Memory B cell (primary cell): ENCODE data around the gene ASF1A.
A peak's percentile ranks its signal among the peaks of the same experiment; 100 is the strongest.

Experiments used
- ATAC-seq: fragments of 150-1000 bp; cut with Tn5 transposase; 2 replicates; pipeline ENCODE4 v1.10.0; 2021; ENCODE audit warnings: low read depth, mild to moderate bottlenecking, moderate library complexity
- DNase-seq, 2 donors: peaks; one replicate each; pipeline ENCODE4 v3.0.0; 2022; ENCODE audit warnings: low spot score in 2 of 2
- H3K27ac Mint-ChIP-seq: one replicate; pipeline ENCODE4 v1.8.0; 2022; ENCODE audit warnings: mild to moderate bottlenecking, moderate library complexity, mixed read lengths
- H3K27me3 Mint-ChIP-seq: one replicate; pipeline ENCODE4 v1.8.0; 2022; ENCODE audit warnings: mixed read lengths
- H3K36me3 Mint-ChIP-seq: one replicate; pipeline ENCODE4 v1.8.0; 2022; ENCODE audit warnings: mild to moderate bottlenecking, mixed read lengths
- H3K4me1 Mint-ChIP-seq: one replicate; pipeline ENCODE4 v1.8.0; 2022; ENCODE audit warnings: mixed read lengths
- H3K4me3 Mint-ChIP-seq: one replicate; pipeline ENCODE4 v1.8.0; 2022; ENCODE audit warnings: mild to moderate bottlenecking, moderate library complexity, mixed read lengths
- H3K9me3 Mint-ChIP-seq: one replicate; pipeline ENCODE4 v1.8.0; 2022; ENCODE audit warnings: mixed read lengths

The ASF1A gene

GRCh38 chr6:118893064-118893806 is 717 bp upstream of the ASF1A start:
- no peaks in the 10 kb centered on the region for H3K9me3 Mint-ChIP-seq
- H3K4me1 Mint-ChIP-seq = peaks cover 43% of the 10 kb centered on the region
- peak in 1 of 2 donors; percentile 59 for DNase-seq
- H3K36me3 Mint-ChIP-seq = peaks cover 2% of the 10 kb centered on the region
- H3K4me3 Mint-ChIP-seq = peak overlapping the region; percentile 100
- peak; percentile 36 for ATAC-seq
- peak overlapping the region; percentile 97 for H3K27ac Mint-ChIP-seq
- H3K27me3 Mint-ChIP-seq = no peaks in the 10 kb centered on the region

GRCh38 chr6:118894425-118895260 is 691 bp downstream of the ASF1A start:
- ATAC-seq (peak; percentile 55), DNase-seq (peak; percentile 69 to 73)
- Mint-ChIP-seq H3K9me3 (no peaks in the 10 kb centered on the region), H3K27me3 (no peaks in the 10 kb centered on the region), H3K36me3 (peaks cover 7% of the 10 kb centered on the region), H3K4me1 (peaks cover 44% of the 10 kb centered on the region), H3K4me3 (peak overlapping the region; percentile 100), H3K27ac (peak overlapping the region; percentile 97)

GRCh38 chr6:118895261-118895560 is 1.3 kb downstream of the ASF1A start:
- peaks cover 46% of the 10 kb centered on the region for H3K4me1 Mint-ChIP-seq
- H3K9me3 Mint-ChIP-seq = no peaks in the 10 kb centered on the region
- peak overlapping the region; percentile 78 for H3K4me3 Mint-ChIP-seq
- H3K27ac Mint-ChIP-seq = peak overlapping the region; percentile 97
- DNase-seq (no peak), ATAC-seq (no peak)
- H3K36me3 Mint-ChIP-seq = peaks cover 7% of the 10 kb centered on the region
- H3K27me3 Mint-ChIP-seq = no peaks in the 10 kb centered on the region

- no peak for DNase-seq
- peaks cover 7% of the 10 kb centered on the region for H3K36me3 Mint-ChIP-seq
- H3K27ac Mint-ChIP-seq = no peak overlapping the region
- peaks cover 48% of the 10 kb centered on the region for H3K4me1 Mint-ChIP-seq
- H3K27me3 Mint-ChIP-seq = no peaks in the 10 kb centered on the region
- ATAC-seq = no peak
- no peaks in the 10 kb centered on the region for H3K9me3 Mint-ChIP-seq
- H3K4me3 Mint-ChIP-seq = peak overlapping the region; percentile 34
Measured at GRCh38 chr6:118895859-118896258, 1.9 kb downstream of the ASF1A start.

- no peak for ATAC-seq
- Mint-ChIP-seq H3K27ac (no peak overlapping the region), H3K4me1 (peaks cover 46% of the 10 kb centered on the region), H3K9me3 (no peaks in the 10 kb centered on the region), H3K4me3 (peak overlapping the region; percentile 34), H3K27me3 (no peaks in the 10 kb centered on the region), H3K36me3 (peaks cover 5% of the 10 kb centered on the region)
- DNase-seq = no peak
Measured at GRCh38 chr6:118896339-118897136, 2.6 kb downstream of the ASF1A start.

- peaks cover 41% of the 10 kb centered on the region for H3K4me1 Mint-ChIP-seq
- no peaks in the 10 kb centered on the region for H3K27me3 Mint-ChIP-seq
- no peak for ATAC-seq
- H3K4me3 Mint-ChIP-seq = no peak overlapping the region
- DNase-seq = no peak
- peaks cover 7% of the 10 kb centered on the region for H3K36me3 Mint-ChIP-seq
- H3K9me3 Mint-ChIP-seq = no peaks in the 10 kb centered on the region
- no peak overlapping the region for H3K27ac Mint-ChIP-seq
Measured at GRCh38 chr6:118897386-118897785, 3.4 kb downstream of the ASF1A start.

- no peaks in the 10 kb centered on the region for H3K27me3 Mint-ChIP-seq
- H3K27ac Mint-ChIP-seq = peak overlapping the region; percentile 69
- H3K9me3 Mint-ChIP-seq = no peaks in the 10 kb centered on the region
- peaks cover 37% of the 10 kb centered on the region for H3K4me1 Mint-ChIP-seq
- DNase-seq (no peak), ATAC-seq (no peak)
- peaks cover 15% of the 10 kb centered on the region for H3K36me3 Mint-ChIP-seq
- H3K4me3 Mint-ChIP-seq = no peak overlapping the region
Measured at GRCh38 chr6:118899948-118900347, 6.0 kb downstream of the ASF1A start.

GRCh38 chr6:118902726-118903125 is 8.8 kb downstream of the ASF1A start:
- ATAC-seq (no peak), DNase-seq (no peak)
- peak overlapping the region; percentile 41 for H3K27ac Mint-ChIP-seq
- no peaks in the 10 kb centered on the region for H3K27me3 Mint-ChIP-seq
- peaks cover 22% of the 10 kb centered on the region for H3K36me3 Mint-ChIP-seq
- no peak overlapping the region for H3K4me3 Mint-ChIP-seq
- H3K9me3 Mint-ChIP-seq = no peaks in the 10 kb centered on the region
- peaks cover 31% of the 10 kb centered on the region for H3K4me1 Mint-ChIP-seq

- Mint-ChIP-seq H3K4me3 (no peak overlapping the region), H3K4me1 (peaks cover 28% of the 10 kb centered on the region), H3K27me3 (no peaks in the 10 kb centered on the region), H3K9me3 (no peaks in the 10 kb centered on the region), H3K27ac (peak overlapping the region; percentile 41), H3K36me3 (peaks cover 22% of the 10 kb centered on the region)
- ATAC-seq (no peak), DNase-seq (no peak)
Measured at GRCh38 chr6:118903138-118903537, 9.2 kb downstream of the ASF1A start.

GRCh38 chr6:118903691-118904090 is 9.7 kb downstream of the ASF1A start:
- Mint-ChIP-seq H3K27me3 (no peaks in the 10 kb centered on the region), H3K27ac (no peak overlapping the region), H3K4me3 (no peak overlapping the region), H3K4me1 (peaks cover 26% of the 10 kb centered on the region), H3K36me3 (peaks cover 22% of the 10 kb centered on the region), H3K9me3 (no peaks in the 10 kb centered on the region)
- ATAC-seq (no peak), DNase-seq (no peak)

GRCh38 chr6:118905084-118905483 is 11.1 kb downstream of the ASF1A start:
- ATAC-seq (no peak), DNase-seq (no peak)
- Mint-ChIP-seq H3K27ac (no peak overlapping the region), H3K4me1 (peaks cover 14% of the 10 kb centered on the region), H3K27me3 (no peaks in the 10 kb centered on the region), H3K4me3 (no peak overlapping the region), H3K36me3 (peaks cover 20% of the 10 kb centered on the region), H3K9me3 (no peaks in the 10 kb centered on the region)

- Mint-ChIP-seq H3K27ac (no peak overlapping the region), H3K4me1 (peaks cover 7% of the 10 kb centered on the region), H3K9me3 (no peaks in the 10 kb centered on the region), H3K36me3 (peaks cover 22% of the 10 kb centered on the region), H3K4me3 (no peak overlapping the region), H3K27me3 (no peaks in the 10 kb centered on the region)
- no peak for DNase-seq
- no peak for ATAC-seq
Measured at GRCh38 chr6:118905851-118906250, 11.9 kb downstream of the ASF1A start.

- H3K27me3 Mint-ChIP-seq = no peaks in the 10 kb centered on the region
- ATAC-seq (no peak), DNase-seq (no peak)
- peaks cover 22% of the 10 kb centered on the region for H3K36me3 Mint-ChIP-seq
- no peak overlapping the region for H3K4me3 Mint-ChIP-seq
- H3K9me3 Mint-ChIP-seq = no peaks in the 10 kb centered on the region
- H3K4me1 Mint-ChIP-seq = peaks cover under 1% of the 10 kb centered on the region
- H3K27ac Mint-ChIP-seq = no peak overlapping the region
Measured at GRCh38 chr6:118908441-118908840, 14.5 kb downstream of the ASF1A start.

GRCh38 chr6:118912646-118913045 is 18.7 kb downstream of the ASF1A start:
- peaks cover 22% of the 10 kb centered on the region for H3K36me3 Mint-ChIP-seq
- H3K4me3 Mint-ChIP-seq = no peak overlapping the region
- no peak for DNase-seq
- no peak for ATAC-seq
- peak overlapping the region; percentile 51 for H3K27ac Mint-ChIP-seq
- no peaks in the 10 kb centered on the region for H3K4me1 Mint-ChIP-seq
- H3K9me3 Mint-ChIP-seq = no peaks in the 10 kb centered on the region
- H3K27me3 Mint-ChIP-seq = no peaks in the 10 kb centered on the region
